ENCODE data around the gene CROCC2. TPM values are rescaled to one million over a fixed set of nuclear protein-coding genes. Genes with fewer than 3 reads are reported as not detected.

Gene CROCC2
- total and polyA plus RNA-seq, 2 of the 13 experiments (the other 11 are each of a cell fraction or from before 2014, with no cell fraction given): not detected

DNA sequence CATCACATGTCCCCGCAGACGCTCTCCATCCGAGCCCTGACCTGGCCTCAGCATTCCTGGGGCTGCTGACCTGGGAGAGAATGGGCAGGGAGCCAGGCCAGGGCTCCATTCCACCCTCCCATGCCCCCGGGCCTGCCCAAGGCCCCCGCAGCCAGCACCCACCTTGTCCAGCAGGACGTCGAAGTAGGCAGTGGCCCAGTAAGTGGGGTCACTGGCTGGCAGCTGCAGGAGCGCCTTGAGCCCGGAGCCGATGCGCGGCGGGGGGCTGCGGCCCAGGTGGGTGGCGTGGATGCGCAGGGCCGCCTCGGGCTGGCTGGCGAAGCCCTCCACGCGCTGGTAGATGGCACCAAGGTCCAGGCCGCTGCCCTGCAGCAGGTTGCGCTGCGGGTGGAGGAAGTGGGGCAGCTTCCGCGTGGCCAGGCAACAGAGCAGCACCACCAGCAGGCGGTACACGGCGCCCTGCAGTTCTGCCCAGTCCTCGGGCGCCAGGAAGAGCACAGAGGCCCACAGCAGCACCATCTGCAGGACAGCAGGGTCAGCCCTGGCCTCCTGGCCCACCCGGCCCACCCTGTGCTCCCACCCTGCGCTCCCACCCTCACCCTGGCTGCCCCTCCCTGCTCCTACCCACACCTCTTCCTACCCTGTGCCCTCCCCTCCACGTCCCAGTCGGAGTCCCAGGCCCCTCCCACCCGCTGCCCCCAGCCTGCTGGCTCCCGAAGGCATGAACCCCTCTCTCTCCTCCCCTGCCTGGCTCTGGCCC, 17.8 kb upstream of the CROCC2 start (continued):
- no peak for TF ChIP-seq ATF7-NPFF (CRISPR knock-in tag; IDR thresholded peaks at IDR 0.05; ENCODE audit: low read depth)
- no peak for TF ChIP-seq PHB2 (IDR thresholded peaks at IDR 0.05; ENCODE audit: partially characterized antibody)
- TF ChIP-seq, protein P1, sequence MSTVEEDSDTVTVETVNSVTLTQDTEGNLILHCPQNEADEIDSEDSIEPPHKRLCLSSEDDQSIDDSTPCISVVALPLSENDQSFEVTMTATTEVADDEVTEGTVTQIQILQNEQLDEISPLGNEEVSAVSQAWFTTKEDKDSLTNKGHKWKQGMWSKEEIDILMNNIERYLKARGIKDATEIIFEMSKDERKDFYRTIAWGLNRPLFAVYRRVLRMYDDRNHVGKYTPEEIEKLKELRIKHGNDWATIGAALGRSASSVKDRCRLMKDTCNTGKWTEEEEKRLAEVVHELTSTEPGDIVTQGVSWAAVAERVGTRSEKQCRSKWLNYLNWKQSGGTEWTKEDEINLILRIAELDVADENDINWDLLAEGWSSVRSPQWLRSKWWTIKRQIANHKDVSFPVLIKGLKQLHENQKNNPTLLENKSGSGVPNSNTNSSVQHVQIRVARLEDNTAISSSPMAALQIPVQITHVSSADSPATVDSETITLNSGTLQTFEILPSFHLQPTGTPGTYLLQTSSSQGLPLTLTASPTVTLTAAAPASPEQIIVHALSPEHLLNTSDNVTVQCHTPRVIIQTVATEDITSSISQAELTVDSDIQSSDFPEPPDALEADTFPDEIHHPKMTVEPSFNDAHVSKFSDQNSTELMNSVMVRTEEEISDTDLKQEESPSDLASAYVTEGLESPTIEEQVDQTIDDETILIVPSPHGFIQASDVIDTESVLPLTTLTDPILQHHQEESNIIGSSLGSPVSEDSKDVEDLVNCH (CRISPR knock-in tag; IDR thresholded peaks at IDR 0.05): no peak
- no peak for TF ChIP-seq ATM (IDR thresholded peaks at IDR 0.05; ENCODE audit: borderline replicate concordance)
- TF ChIP-seq HOXA3 (CRISPR knock-in tag; IDR thresholded peaks at IDR 0.05): peak; percentile 45; the same call in 1 of the 2 replicates
- no peak for TF ChIP-seq MED8 (CRISPR knock-in tag; IDR thresholded peaks at IDR 0.05; ENCODE audit: insufficient replicate concordance)
- 0 out of 2 replicates have a peak, but pooled peaks have one; percentile 34 for TF ChIP-seq NFE2L1 (CRISPR knock-in tag; IDR thresholded peaks at IDR 0.05; ENCODE audit: borderline replicate concordance)
- no peak for TF ChIP-seq ZSCAN25 (CRISPR knock-in tag; IDR thresholded peaks at IDR 0.05)
- no peak for TF ChIP-seq HMG20B (CRISPR knock-in tag; conservative IDR thresholded peaks at IDR 0.05)
- TF ChIP-seq ZNF644 (CRISPR knock-in tag; IDR thresholded peaks at IDR 0.05; ENCODE audit: low read depth): no peak
- no peak for TF ChIP-seq SOX5 (CRISPR knock-in tag; IDR thresholded peaks at IDR 0.05; ENCODE audit: borderline replicate concordance)
- TF ChIP-seq, protein P2, sequence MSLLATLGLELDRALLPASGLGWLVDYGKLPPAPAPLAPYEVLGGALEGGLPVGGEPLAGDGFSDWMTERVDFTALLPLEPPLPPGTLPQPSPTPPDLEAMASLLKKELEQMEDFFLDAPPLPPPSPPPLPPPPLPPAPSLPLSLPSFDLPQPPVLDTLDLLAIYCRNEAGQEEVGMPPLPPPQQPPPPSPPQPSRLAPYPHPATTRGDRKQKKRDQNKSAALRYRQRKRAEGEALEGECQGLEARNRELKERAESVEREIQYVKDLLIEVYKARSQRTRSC (CRISPR knock-in tag; IDR thresholded peaks at IDR 0.05; ENCODE audit: low read depth): no peak
- no peak for TF ChIP-seq KLF16 (CRISPR knock-in tag; IDR thresholded peaks at IDR 0.05)
- no peak for TF ChIP-seq NCOR1 (IDR thresholded peaks at IDR 0.05; ENCODE audit: borderline replicate concordance, low read length)
- TF ChIP-seq, protein P3, sequence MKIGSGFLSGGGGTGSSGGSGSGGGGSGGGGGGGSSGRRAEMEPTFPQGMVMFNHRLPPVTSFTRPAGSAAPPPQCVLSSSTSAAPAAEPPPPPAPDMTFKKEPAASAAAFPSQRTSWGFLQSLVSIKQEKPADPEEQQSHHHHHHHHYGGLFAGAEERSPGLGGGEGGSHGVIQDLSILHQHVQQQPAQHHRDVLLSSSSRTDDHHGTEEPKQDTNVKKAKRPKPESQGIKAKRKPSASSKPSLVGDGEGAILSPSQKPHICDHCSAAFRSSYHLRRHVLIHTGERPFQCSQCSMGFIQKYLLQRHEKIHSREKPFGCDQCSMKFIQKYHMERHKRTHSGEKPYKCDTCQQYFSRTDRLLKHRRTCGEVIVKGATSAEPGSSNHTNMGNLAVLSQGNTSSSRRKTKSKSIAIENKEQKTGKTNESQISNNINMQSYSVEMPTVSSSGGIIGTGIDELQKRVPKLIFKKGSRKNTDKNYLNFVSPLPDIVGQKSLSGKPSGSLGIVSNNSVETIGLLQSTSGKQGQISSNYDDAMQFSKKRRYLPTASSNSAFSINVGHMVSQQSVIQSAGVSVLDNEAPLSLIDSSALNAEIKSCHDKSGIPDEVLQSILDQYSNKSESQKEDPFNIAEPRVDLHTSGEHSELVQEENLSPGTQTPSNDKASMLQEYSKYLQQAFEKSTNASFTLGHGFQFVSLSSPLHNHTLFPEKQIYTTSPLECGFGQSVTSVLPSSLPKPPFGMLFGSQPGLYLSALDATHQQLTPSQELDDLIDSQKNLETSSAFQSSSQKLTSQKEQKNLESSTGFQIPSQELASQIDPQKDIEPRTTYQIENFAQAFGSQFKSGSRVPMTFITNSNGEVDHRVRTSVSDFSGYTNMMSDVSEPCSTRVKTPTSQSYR (CRISPR knock-in tag; IDR thresholded peaks at IDR 0.05; ENCODE audit: borderline replicate concordance): no peak
- TF ChIP-seq ZNF136 (CRISPR knock-in tag; IDR thresholded peaks at IDR 0.05; ENCODE audit: low read depth): no peak
- no peak for TF ChIP-seq TEAD3 (CRISPR knock-in tag; optimal IDR thresholded peaks at IDR 0.05; ENCODE audit: borderline replicate concordance)
- no peak for TF ChIP-seq ZNF510 (CRISPR knock-in tag; IDR thresholded peaks at IDR 0.05; ENCODE audit: low read depth)
- TF ChIP-seq ZBTB38 (CRISPR knock-in tag; IDR thresholded peaks at IDR 0.05): peak; percentile 74
- TF ChIP-seq EHMT2 (IDR thresholded peaks at IDR 0.05; ENCODE audit: borderline replicate concordance, low read depth, low read length): no peak
- TF ChIP-seq ZSCAN20 (CRISPR knock-in tag; IDR thresholded peaks at IDR 0.05; ENCODE audit: borderline replicate concordance): no peak
- TF ChIP-seq TRIM24 (CRISPR knock-in tag; IDR thresholded peaks at IDR 0.05): no peak
- no peak for TF ChIP-seq ZSCAN22 (CRISPR knock-in tag; IDR thresholded peaks at IDR 0.05)

All from HepG2 (cell line).